Heart left ventricle (tissue), 16 donors: Measurements from ENCODE around the gene APOOL. TPM values are rescaled to one million over a fixed set of nuclear protein-coding genes. Genes with fewer than 3 reads are reported as not detected.

ENCODE experiments used
- ATAC-seq, 4 donors: fragments of 200-7000 bp; cut with Tn5 transposase; one replicate each; pipeline ENCODE4 v1.9.1; 2020 to 2022; ENCODE audit warnings: moderate library complexity in 4 of 4, mild to moderate bottlenecking in 3 of 4, moderate number of reproducible peaks in 1 of 4
- DNase-seq, 5 donors: peaks; one replicate each; pipeline ENCODE4 v3.0.0-alpha.2; 2020
- H3K27ac ChIP-seq, 12 donors: fragments of 200-600 bp; sonication (generic) in 4 of 12; one replicate each; pipeline versions ENCODE4 v1.5.0 to v1.8.0; 2016 to 2022; ENCODE audit warnings: mild to moderate bottlenecking in 2 of 12
- H3K27me3 ChIP-seq, 9 donors: fragments of 200-600 bp; sonication (generic) in 2 of 9; one replicate each; pipeline versions ENCODE4 v1.5.1 to v1.8.0; 2016 to 2022; ENCODE audit warnings: mild to moderate bottlenecking in 3 of 9
- H3K36me3 ChIP-seq, 9 donors: fragments of 200-600 bp; sonication (generic) in 2 of 9; one replicate each; pipeline versions ENCODE4 v1.5.0 to v1.8.0; 2018 to 2022; ENCODE audit warnings: mild to moderate bottlenecking in 2 of 9
- H3K4me1 ChIP-seq, 12 donors: fragments of 200-600 bp; sonication (generic) in 4 of 12; one replicate each; pipeline versions ENCODE4 v1.5.0 to v1.8.0; 2016 to 2022; ENCODE audit warnings: mild to moderate bottlenecking in 3 of 12
- H3K4me3 ChIP-seq, 12 donors: fragments of 200-600 bp; sonication (generic) in 4 of 12; one replicate each; pipeline versions ENCODE4 v1.5.0 to v1.8.0; 2017 to 2022; ENCODE audit warnings: mild to moderate bottlenecking in 9 of 12, moderate library complexity in 4 of 12
- H3K9me3 ChIP-seq, 12 donors: fragments of 200-600 bp; sonication (generic) in 4 of 12; one replicate each; pipeline versions ENCODE4 v1.5.0 to v1.8.0; 2016 to 2022; ENCODE audit warnings: mild to moderate bottlenecking in 1 of 12
- CTCF ChIP-seq, 12 donors: fragments of 200-600 bp; sonication (generic) in 4 of 12; IDR thresholded peaks; one replicate each; pipeline versions ENCODE4 v1.5.0 to v1.8.0; 2018 to 2022; ENCODE audit warnings: antibody characterized with exemption in 12 of 12, mild to moderate bottlenecking in 5 of 12
- POLR2A ChIP-seq, 2 donors: fragments of 450-650 bp; IDR thresholded peaks; one replicate each; pipeline ENCODE4 v1.6.1; 2017; ENCODE audit warnings: antibody characterized with exemption in 2 of 2, mild to moderate bottlenecking in 2 of 2, moderate library complexity in 2 of 2
- WGBS, 4 donors: extraction: QIAGEN DNeasy Blood & Tissue Kit in 2 of 4; methylation state at CpG; one replicate each; pipeline versions ENCODE4 v1.1.5 to v1.1.7; 2013 to 2018; 5-methylcytosine and 5-hydroxymethylcytosine counted together
- intact Hi-C, 10 donors: fragments of 100-400 bp; cut with DNase I; formaldehyde crosslinking; loops; one replicate each; pipeline versions ENCODE4 v1.11.1 to v1.14.2; 2022
- polyA plus RNA-seq, 2 donors: library from polyadenylated mRNA; stranded (reverse); fragments of 200-250 nt; gene quantifications; one replicate each; pipeline ENCODE4 v1.2.3, GENCODE V29; 2013
- total RNA-seq, 9 donors: library from RNA; depleted of rRNA in 2 of 9; stranded (reverse); fragments of >200 nt in 2 of 9; fragmentation: NEBNext Ultra II Directional in 3 of 9; extraction: Animal tissue kit (Norgen Biotek cat#: 25700) in 3 of 9; gene quantifications; one replicate each; pipeline versions ENCODE4 v1.1.0 to v1.2.4, GENCODE V29; 2016 to 2023
- donor health status: ischemic (EF 13 %, LVEDD 7.1; RV severe dilation, severe dysfunction).
- donor health status: healthy with polysubstance abuse.
- donor health status: DM: no; HTN: yes; CAD: no.
- donor health status: DM: no; HTN: no; CAD: no.
- donor health status: ischemic (EF 25% LVEDD 6.9; RV normal size, moderate dysfunction).
- donor health status: ischemic (EF 25% LVEDD 5.7; RV mildly dilated, moderate dysfunction).
- donor health status: healthy.
- donor health status: DM: yes; HTN: yes; CAD: no.
- donor health status: ischemic (EF 35%, LVEDD 5.7; RV mildly dilated, moderate dysfunction).
- donor health status: nonischemic (EF 11% LVEDD 7.7; RV severe dilation, severe dysfunction).
- donor health status: DM: yes; HTN: yes; CAD: no.
- donor health status: PGD.
- donor health status: ischemic (EF 29% LVEDD 5.4; RV normal size, mild dysfunction).
- donor health status: nonischemic (EF 23%, LVEDD 6.1; RV moderate dilation, normal function).

Gene APOOL
- total and polyA plus RNA-seq, 11 donors, result 5.7 to 63.0 (median 47.8) TPM

DNA sequence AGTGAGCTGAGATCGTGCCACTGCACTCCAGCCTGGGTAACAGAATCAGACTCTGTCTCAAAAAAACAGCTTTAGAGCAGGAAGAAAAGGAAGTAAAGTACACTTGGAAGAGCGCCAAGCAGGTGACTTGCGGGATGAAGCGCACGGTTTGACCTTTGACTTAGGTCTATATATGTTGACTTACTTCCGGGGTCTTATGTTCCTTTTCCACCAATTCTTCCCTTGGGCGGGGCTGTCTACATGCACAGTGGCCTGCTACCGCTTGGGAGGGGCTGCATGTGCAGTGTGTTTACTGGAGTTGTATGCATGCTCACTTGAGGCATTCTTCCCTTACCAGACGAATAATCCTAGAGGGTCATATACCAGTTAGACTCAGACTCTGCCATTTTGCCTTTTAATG is 108.6 kb downstream of the APOOL start:
- no peak for TF ChIP-seq CTCF (IDR thresholded peaks at IDR 0.05)
- TF ChIP-seq POLR2A (IDR thresholded peaks at IDR 0.05), result no peak
- no peaks in the 10 kb centered on the region for H3K36me3 ChIP-seq
- no peaks in the 10 kb centered on the region for H3K27me3 ChIP-seq
- no peaks in the 10 kb centered on the region for H3K9me3 ChIP-seq
- 67 to 70% (median 68%) methylated on average over 9 of the region's 9 CpGs for WGBS, 4 donors
- no peak for DNase-seq
- no peak overlapping the region for H3K4me3 ChIP-seq
- no peaks in the 10 kb centered on the region for H3K4me1 ChIP-seq
- no peak for ATAC-seq
- H3K27ac ChIP-seq, result no peak overlapping the region
- intact Hi-C loops, result loop anchor here (5.0 kb wide), 3 partner anchors 430 to 440 kb away; no protein-coding TSS in a partner anchor

GRCh38 chrX:85113746-85114145 is 110.1 kb downstream of the APOOL start:
- no peak overlapping the region for H3K27ac ChIP-seq
- no peak for ATAC-seq
- H3K36me3 ChIP-seq, result no peaks in the 10 kb centered on the region
- H3K4me1 ChIP-seq, result no peaks in the 10 kb centered on the region
- no peak for DNase-seq
- no peaks in the 10 kb centered on the region for H3K9me3 ChIP-seq
- 51 to 74% (median 65%) methylated on average over 2 of the region's 2 CpGs for WGBS, 4 donors
- intact Hi-C loops, result loop anchor here (5.0 kb wide), 3 partner anchors 429 to 439 kb away; no protein-coding TSS in a partner anchor
- H3K4me3 ChIP-seq, result no peak overlapping the region
- TF ChIP-seq CTCF (IDR thresholded peaks at IDR 0.05), result no peak
- no peak for TF ChIP-seq POLR2A (IDR thresholded peaks at IDR 0.05)
- no peaks in the 10 kb centered on the region for H3K27me3 ChIP-seq

DNA sequence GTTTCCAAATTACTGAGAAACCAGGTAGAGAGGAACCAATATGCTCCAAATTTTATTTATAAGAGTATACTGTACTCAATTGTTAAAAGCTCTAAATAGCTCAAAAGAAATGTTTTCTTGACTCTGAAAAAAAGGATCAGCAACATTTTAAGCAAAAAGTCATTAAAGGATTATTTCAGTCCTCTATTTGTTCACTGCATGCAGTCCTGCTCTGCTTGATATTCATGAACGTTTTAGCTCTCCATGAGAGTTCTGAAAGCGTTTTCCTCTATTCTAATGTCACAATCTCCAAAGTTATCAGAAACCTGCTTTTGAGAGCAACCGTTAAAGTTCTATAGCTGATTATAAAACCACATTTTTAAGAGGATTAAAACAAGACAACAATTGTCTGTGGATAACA is 110.5 kb downstream of the APOOL start:
- ATAC-seq, result no peak
- no peaks in the 10 kb centered on the region for H3K27me3 ChIP-seq

GRCh38 chrX:85114776-85115175 is 111.1 kb downstream of the APOOL start:
- intact Hi-C loops, result loop anchor here (5.0 kb wide), 3 partner anchors 428 to 438 kb away; no protein-coding TSS in a partner anchor
- Histone ChIP-seq H3K4me1 (no peaks in the 10 kb centered on the region), H3K4me3 (no peak overlapping the region), H3K27me3 (no peaks in the 10 kb centered on the region), H3K27ac (no peak overlapping the region), H3K9me3 (no peaks in the 10 kb centered on the region), H3K36me3 (no peaks in the 10 kb centered on the region)
- TF ChIP-seq POLR2A (IDR thresholded peaks at IDR 0.05) (no peak), CTCF (IDR thresholded peaks at IDR 0.05) (no peak)
- DNase-seq (no peak), ATAC-seq (no peak)

More for the DNA sequence above, 110.5 kb downstream of the APOOL start:
- Histone ChIP-seq H3K4me1 (no peaks in the 10 kb centered on the region), H3K9me3 (no peaks in the 10 kb centered on the region), H3K4me3 (no peak overlapping the region), H3K27ac (no peak overlapping the region), H3K36me3 (no peaks in the 10 kb centered on the region)
- TF ChIP-seq POLR2A (IDR thresholded peaks at IDR 0.05), result no peak
- no peak for TF ChIP-seq CTCF (IDR thresholded peaks at IDR 0.05)
- 63 to 93% (median 78%) methylated on average over 3 of the region's 3 CpGs for WGBS, 4 donors
- no peak for DNase-seq
- intact Hi-C loops, result loop anchor here (5.0 kb wide), 3 partner anchors 428 to 438 kb away; no protein-coding TSS in a partner anchor
